Measurements from ENCODE around the gene PNKD.

The PNKD gene

DNA sequence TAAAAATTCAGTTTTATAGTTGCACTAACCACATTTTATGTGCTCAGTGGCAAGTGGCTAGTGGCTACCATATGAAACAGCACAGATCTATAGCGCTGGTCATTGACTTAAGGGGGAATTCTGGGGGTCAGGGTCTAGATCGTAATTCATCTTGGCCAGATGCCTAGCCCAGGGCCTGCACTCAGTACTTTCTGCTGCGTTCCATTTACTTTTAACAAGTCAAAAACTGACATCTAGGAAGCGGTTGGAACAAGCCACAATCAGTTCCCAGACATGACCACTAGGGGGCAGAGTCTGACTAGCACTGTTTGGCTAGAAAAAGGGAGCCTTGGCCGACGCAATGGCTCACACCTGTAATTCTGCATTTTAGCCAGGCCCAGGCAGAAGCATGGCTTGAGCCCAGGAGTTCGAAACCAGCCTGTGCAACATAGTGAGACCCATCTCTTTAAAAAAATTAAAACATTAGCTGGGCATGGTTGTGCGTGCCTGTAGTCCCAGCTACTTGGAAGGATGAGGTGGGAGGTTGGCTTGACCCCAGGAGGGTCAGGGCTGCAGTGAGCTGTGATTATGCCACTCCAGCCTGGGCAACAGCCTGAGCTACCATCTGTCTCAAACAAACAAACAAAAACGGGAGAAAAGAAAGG, 31.0 kb downstream of the PNKD start:
- peak overlapping the region; percentile 98 for H2AFZ ChIP-seq (ENCODE audit: low read length)
- H3K36me3 ChIP-seq (ENCODE audit: insufficient read depth, low read length): no peaks in the 10 kb centered on the region
- no peak overlapping the region for H3K4me3 ChIP-seq (ENCODE audit: low read length, poor library complexity, severe bottlenecking)
- H3K4me1 ChIP-seq (ENCODE audit: insufficient read depth, low read length, poor library complexity, severe bottlenecking): peaks cover 2% of the 10 kb centered on the region
- no peaks in the 10 kb centered on the region for H4K20me1 ChIP-seq (ENCODE audit: insufficient read depth, low read length, poor library complexity, severe bottlenecking)
- no peak for TF ChIP-seq EZH2phosphoT487 (IDR thresholded peaks at IDR 0.05; ENCODE audit: borderline replicate concordance)
- TF ChIP-seq, protein P1, sequence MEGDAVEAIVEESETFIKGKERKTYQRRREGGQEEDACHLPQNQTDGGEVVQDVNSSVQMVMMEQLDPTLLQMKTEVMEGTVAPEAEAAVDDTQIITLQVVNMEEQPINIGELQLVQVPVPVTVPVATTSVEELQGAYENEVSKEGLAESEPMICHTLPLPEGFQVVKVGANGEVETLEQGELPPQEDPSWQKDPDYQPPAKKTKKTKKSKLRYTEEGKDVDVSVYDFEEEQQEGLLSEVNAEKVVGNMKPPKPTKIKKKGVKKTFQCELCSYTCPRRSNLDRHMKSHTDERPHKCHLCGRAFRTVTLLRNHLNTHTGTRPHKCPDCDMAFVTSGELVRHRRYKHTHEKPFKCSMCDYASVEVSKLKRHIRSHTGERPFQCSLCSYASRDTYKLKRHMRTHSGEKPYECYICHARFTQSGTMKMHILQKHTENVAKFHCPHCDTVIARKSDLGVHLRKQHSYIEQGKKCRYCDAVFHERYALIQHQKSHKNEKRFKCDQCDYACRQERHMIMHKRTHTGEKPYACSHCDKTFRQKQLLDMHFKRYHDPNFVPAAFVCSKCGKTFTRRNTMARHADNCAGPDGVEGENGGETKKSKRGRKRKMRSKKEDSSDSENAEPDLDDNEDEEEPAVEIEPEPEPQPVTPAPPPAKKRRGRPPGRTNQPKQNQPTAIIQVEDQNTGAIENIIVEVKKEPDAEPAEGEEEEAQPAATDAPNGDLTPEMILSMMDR (conservative IDR thresholded peaks at IDR 0.05; ENCODE audit: low read length): peak; percentile 92
- no peaks in the 10 kb centered on the region for H3K27me3 ChIP-seq (ENCODE audit: insufficient read depth, low read length, poor library complexity, severe bottlenecking)
- no peaks in the 10 kb centered on the region for H3F3A ChIP-seq (ENCODE audit: low read depth)
- H3K9me3 ChIP-seq (ENCODE audit: insufficient read depth, low read depth, low read length): no peaks in the 10 kb centered on the region
- peak overlapping the region; percentile 68 for H3K9ac ChIP-seq (ENCODE audit: low read depth, low read length, poor library complexity, severe bottlenecking)
- H3K9me2 ChIP-seq (replicated peaks; ENCODE audit: low read depth, low read length): no peaks in the 10 kb centered on the region
- H3K79me2 ChIP-seq (ENCODE audit: insufficient read depth, low read length): no peaks in the 10 kb centered on the region
- H3K4me2 ChIP-seq (ENCODE audit: low read depth, low read length, poor library complexity, severe bottlenecking): no peak overlapping the region

DNA sequence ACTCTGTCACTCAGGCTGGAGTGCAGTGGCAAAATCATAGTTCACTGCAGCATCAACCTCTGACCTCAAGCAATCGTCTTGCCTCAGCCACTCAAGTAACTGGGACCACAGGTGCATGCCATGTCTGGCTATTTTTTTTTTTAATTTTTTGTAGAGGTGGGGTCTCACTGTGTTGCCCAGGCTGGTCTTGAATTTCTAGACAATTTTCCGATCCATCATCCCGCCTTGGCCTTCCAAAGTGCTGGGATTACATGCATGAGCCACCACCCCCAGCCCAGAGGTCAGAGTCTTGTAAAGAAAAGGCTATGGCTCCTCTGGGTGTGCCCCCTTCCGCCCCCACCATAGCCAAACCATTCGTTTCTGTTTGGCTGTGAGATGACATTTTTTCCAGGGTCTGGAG, 35.1 kb downstream of the PNKD start:
- Histone ChIP-seq H4K20me1 (ENCODE audit: insufficient read depth, low read length, poor library complexity, severe bottlenecking) (no peaks in the 10 kb centered on the region), H3K4me1 (ENCODE audit: insufficient read depth, low read length, poor library complexity, severe bottlenecking) (peaks cover 2% of the 10 kb centered on the region), H3K79me2 (ENCODE audit: insufficient read depth, low read length) (no peaks in the 10 kb centered on the region), H3F3A (ENCODE audit: low read depth) (no peaks in the 10 kb centered on the region), H3K27me3 (ENCODE audit: insufficient read depth, low read length, poor library complexity, severe bottlenecking) (no peaks in the 10 kb centered on the region), H2AFZ (ENCODE audit: low read length) (no peak overlapping the region), H3K36me3 (ENCODE audit: insufficient read depth, low read length) (no peaks in the 10 kb centered on the region), H3K9ac (ENCODE audit: low read depth, low read length, poor library complexity, severe bottlenecking) (no peak overlapping the region), H3K9me3 (ENCODE audit: insufficient read depth, low read depth, low read length) (no peaks in the 10 kb centered on the region), H3K9me2 (replicated peaks; ENCODE audit: low read depth, low read length) (no peaks in the 10 kb centered on the region), H3K4me2 (ENCODE audit: low read depth, low read length, poor library complexity, severe bottlenecking) (no peak overlapping the region), H3K4me3 (ENCODE audit: low read length, poor library complexity, severe bottlenecking) (no peak overlapping the region)
- TF ChIP-seq, protein P1 (conservative IDR thresholded peaks at IDR 0.05; ENCODE audit: low read length): no peak
- no peak for TF ChIP-seq EZH2phosphoT487 (IDR thresholded peaks at IDR 0.05; ENCODE audit: borderline replicate concordance)

DNA sequence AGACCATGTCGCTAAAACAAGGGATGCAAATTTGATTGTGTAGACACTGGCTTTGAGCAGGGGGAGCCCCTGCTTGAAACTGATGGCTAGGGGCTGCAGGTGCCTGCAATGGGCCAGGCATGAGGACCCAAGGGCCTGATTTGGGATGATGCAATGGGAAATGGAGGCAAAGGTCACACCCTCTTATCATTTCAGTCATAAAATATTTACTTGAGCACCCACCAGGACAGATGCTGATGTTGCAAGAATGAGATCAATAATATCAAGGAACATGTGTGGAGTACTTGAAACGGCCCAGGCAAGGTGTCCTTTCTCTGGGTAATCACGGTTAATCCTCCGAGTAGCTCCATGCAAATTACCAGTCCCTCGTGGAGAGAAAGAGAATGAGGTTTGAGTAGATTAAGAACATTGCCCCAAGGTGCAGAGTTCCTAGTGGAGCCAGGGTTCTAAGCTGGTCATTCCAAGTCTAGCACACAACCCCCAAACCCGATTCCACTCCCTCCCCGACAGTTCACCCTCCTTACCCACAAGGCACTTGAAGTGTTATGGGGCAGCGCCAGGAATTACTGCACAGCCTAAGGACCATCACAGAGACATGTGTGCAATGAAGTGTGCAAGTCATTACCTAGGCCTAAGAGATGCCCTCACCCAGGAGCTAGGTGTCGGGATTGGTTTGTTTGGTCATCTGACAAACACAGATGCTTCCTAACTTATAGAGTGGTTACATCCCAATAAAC, 36.0 kb downstream of the PNKD start:
- Histone ChIP-seq H3F3A (ENCODE audit: low read depth) (no peaks in the 10 kb centered on the region), H3K9me2 (replicated peaks; ENCODE audit: low read depth, low read length) (no peaks in the 10 kb centered on the region), H4K20me1 (ENCODE audit: insufficient read depth, low read length, poor library complexity, severe bottlenecking) (no peaks in the 10 kb centered on the region), H3K4me1 (ENCODE audit: insufficient read depth, low read length, poor library complexity, severe bottlenecking) (no peaks in the 10 kb centered on the region), H3K4me2 (ENCODE audit: low read depth, low read length, poor library complexity, severe bottlenecking) (no peak overlapping the region), H3K36me3 (ENCODE audit: insufficient read depth, low read length) (no peaks in the 10 kb centered on the region), H3K4me3 (ENCODE audit: low read length, poor library complexity, severe bottlenecking) (no peak overlapping the region), H3K9me3 (ENCODE audit: insufficient read depth, low read depth, low read length) (no peaks in the 10 kb centered on the region), H3K79me2 (ENCODE audit: insufficient read depth, low read length) (no peaks in the 10 kb centered on the region), H3K27me3 (ENCODE audit: insufficient read depth, low read length, poor library complexity, severe bottlenecking) (no peaks in the 10 kb centered on the region), H2AFZ (ENCODE audit: low read length) (no peak overlapping the region), H3K9ac (ENCODE audit: low read depth, low read length, poor library complexity, severe bottlenecking) (no peak overlapping the region)
- TF ChIP-seq EZH2phosphoT487 (IDR thresholded peaks at IDR 0.05; ENCODE audit: borderline replicate concordance): no peak
